NB4 (cell line): Measurements from ENCODE around the gene MAML2.

Experiments used
- DNase-seq: peaks from one replicate; pipeline ENCODE4 v3.0.0; 2010; ENCODE audit warnings: low read depth
- H3K4me3 ChIP-seq: one replicate; pipeline ENCODE4 v1.5.1; 2011; ENCODE audit warnings: mild to moderate bottlenecking, low read depth, low read length, moderate library complexity
- MYC ChIP-seq: IDR thresholded peaks from 2 replicates; pipeline ENCODE4 v1.6.1; 2011; ENCODE audit warnings: low read depth, low read length
- POLR2A ChIP-seq: IDR thresholded peaks from 2 replicates; pipeline ENCODE4 v1.6.1; 2011; ENCODE audit warnings: mild to moderate bottlenecking; ENCODE audit not compliant: insufficient read length; ENCODE audit errors: extremely low read depth
- TF ChIP-seq, protein P1 (sequence below): IDR thresholded peaks from 2 replicates; pipeline ENCODE4 v1.6.1; 2011; ENCODE audit warnings: low read depth, low read length
- TF ChIP-seq, protein P2 (sequence below): IDR thresholded peaks from one replicate; pipeline ENCODE4 v1.5.1; 2012; ENCODE audit warnings: low read depth, low read length

The MAML2 gene

DNA sequence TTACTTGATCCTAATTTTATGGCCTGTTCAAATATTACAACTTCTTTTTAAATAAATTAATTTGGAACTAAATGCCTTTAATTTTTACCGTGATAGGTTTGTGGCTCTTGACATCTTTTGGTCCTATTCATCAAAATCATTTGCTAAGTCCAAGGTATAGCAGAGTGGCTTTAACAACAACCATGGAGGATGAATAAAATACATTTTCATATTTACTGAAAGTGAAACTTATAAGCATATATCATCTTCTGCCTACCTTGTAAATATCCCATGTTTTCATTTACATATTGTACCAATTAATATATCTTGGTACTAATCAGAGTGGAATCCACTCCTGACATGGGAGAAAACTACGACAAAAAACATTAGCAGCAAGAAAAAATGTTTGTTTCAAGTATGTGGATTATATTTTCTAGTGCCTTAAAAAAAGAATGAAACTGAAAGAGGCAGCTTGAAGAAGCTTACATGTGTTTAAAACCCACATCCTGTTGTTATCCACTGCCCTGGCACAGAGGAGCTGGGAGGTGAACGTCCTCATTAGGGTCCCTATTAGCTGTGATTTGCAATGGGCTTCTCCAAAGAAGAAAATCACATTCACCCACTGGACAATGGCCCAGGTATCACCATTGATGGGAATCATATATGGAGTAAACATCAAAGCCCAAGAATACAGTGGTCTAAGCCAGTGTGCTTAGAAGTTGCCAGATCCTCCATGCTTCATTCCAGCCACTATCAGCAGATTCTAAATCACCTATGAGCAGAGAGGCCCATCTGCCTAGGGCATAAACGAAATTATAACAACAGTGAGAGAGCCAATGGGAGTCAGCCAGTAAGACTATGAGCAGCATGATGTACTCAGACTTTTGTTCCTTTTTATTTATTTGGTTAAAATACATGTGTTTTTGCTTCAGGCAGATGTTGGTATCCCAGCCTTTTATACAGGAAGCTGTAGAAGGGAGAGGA lies 84.7 kb downstream of the MAML2 start:
- H3K4me3 ChIP-seq = peak overlapping the region; percentile 16
- TF ChIP-seq, protein P1, sequence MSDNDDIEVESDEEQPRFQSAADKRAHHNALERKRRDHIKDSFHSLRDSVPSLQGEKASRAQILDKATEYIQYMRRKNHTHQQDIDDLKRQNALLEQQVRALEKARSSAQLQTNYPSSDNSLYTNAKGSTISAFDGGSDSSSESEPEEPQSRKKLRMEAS = peak; percentile 42; the same call in 1 of the 2 replicates
- TF ChIP-seq, protein P2, sequence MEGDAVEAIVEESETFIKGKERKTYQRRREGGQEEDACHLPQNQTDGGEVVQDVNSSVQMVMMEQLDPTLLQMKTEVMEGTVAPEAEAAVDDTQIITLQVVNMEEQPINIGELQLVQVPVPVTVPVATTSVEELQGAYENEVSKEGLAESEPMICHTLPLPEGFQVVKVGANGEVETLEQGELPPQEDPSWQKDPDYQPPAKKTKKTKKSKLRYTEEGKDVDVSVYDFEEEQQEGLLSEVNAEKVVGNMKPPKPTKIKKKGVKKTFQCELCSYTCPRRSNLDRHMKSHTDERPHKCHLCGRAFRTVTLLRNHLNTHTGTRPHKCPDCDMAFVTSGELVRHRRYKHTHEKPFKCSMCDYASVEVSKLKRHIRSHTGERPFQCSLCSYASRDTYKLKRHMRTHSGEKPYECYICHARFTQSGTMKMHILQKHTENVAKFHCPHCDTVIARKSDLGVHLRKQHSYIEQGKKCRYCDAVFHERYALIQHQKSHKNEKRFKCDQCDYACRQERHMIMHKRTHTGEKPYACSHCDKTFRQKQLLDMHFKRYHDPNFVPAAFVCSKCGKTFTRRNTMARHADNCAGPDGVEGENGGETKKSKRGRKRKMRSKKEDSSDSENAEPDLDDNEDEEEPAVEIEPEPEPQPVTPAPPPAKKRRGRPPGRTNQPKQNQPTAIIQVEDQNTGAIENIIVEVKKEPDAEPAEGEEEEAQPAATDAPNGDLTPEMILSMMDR = no peak
- no peak for TF ChIP-seq POLR2A
- TF ChIP-seq MYC = peak; percentile 46
- DNase-seq = peak; percentile 67

DNA sequence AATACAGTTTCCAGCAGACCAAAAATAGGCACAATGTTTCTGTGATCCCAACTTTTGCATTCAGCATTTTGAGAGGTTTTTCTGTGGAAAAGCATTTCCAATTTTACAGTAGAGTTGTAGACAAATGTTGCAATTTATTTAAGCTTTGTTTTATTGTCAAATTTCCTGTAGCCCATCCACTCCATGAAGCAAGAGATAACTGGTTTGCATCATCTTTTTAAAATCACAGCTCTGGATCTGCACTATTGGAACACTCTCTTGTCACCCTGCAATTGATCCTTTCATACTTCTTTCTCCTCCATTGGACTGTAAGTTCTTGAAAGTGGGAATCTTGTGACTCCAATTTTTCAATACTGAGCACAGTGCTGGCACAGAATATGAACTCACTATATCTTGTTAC lies 86.0 kb downstream of the MAML2 start:
- DNase-seq = no peak
- TF ChIP-seq, protein P2 = no peak
- TF ChIP-seq MYC = no peak
- TF ChIP-seq, protein P1 = no peak
- no peak for TF ChIP-seq POLR2A
- H3K4me3 ChIP-seq = no peak overlapping the region

DNA sequence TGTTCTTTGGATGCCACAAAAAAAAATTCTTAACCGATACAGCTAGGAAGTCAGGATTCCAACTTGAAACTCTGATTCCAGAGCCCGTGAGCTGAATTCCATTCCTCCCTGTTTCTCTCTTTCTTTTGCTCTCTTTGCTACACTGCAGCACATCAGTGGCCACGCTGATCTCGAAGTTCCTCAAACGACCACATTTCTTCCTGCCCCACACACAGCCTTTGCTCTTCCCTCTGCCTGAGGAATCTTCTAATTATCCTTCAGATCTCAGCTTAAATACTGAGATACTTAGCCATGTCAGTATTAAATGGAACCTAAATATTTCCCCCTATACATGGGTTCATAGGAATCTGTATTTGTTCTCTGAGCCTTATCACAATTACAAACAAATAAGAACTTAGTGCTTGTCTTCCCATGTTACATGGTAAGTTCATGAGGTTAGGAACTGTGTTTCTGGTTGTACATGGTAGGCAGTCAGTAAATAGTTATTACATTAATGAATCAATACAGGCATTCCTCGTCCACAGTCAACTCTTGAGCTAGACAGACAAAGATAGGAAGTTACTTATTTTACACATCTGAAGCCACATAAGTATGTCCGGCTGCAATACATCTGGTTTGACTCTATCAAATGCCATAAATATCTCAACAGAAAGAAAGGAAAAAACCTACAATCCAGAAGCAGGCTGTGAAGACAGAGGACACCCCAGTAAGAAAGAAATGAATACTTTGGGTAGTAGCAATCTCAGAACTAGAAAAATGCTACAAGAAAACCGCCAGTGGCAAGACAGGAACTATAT lies 86.6 kb downstream of the MAML2 start:
- no peak overlapping the region for H3K4me3 ChIP-seq
- TF ChIP-seq POLR2A = no peak
- TF ChIP-seq, protein P1 = no peak
- no peak for TF ChIP-seq MYC
- TF ChIP-seq, protein P2 = no peak

DNA sequence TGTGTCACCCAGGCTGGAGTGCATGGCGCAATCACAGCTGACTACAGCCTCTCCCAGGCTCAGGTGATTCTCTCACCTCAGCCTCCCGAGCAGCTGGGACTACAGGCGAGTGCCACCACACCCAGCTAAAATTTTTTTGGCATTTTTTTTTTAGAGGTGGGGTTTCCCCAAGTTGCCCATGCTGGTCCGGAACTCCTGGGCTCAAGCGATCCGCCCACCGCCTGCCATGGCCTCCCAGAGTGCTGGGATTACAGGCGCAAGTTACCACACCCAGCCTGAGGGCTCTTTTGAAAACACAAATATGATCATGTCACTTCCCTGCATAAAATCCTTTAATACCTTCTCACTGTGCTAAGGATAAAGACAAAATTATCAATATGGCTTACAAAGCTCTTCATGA lies 88.1 kb downstream of the MAML2 start:
- DNase-seq = no peak
- H3K4me3 ChIP-seq = no peak overlapping the region

More for the DNA sequence above, 86.6 kb downstream of the MAML2 start:
- DNase-seq = peak; percentile 69

DNA sequence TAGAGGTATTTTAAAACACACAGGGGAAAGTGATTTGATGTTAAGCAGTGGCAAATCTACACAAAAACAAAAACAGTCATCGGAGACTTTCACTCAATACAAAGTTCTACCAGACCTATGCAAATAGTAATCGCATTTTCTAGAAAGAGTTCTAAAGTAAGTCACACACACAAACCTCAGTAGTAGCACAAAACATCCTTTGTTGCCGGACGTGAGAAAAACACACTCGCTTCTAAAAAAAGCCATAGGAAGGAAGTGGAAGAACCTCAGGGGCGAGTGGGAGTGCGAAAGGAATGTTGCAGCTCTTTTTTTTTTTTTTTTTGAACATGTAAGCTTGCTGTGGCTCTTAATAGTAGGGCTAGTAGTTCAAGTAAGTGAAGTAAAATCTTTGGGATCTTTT lies 88.9 kb downstream of the MAML2 start:
- H3K4me3 ChIP-seq = peak overlapping the region; percentile 23
- TF ChIP-seq, protein P1 = peak; percentile 24; the same call in 1 of the 2 replicates
- peak; percentile 32; the same call in 1 of the 2 replicates for TF ChIP-seq MYC
- TF ChIP-seq POLR2A = no peak
- TF ChIP-seq, protein P2 = no peak
- DNase-seq = peak; percentile 79

More for the DNA sequence above, 88.1 kb downstream of the MAML2 start:
- TF ChIP-seq, protein P2 = no peak
- no peak for TF ChIP-seq MYC
- no peak for TF ChIP-seq POLR2A
- TF ChIP-seq, protein P1 = no peak
